ENCODE measurements around the gene PCYOX1L. TPM values are rescaled to one million over a fixed set of nuclear protein-coding genes. Genes with fewer than 3 reads are reported as not detected.

The PCYOX1L gene
- total and polyA plus RNA-seq, 9 of the 15 experiments (the other 6 are each of a cell fraction or from before 2014, with no cell fraction given) = 2.3 to 17.9 (median 6.0) TPM

DNA sequence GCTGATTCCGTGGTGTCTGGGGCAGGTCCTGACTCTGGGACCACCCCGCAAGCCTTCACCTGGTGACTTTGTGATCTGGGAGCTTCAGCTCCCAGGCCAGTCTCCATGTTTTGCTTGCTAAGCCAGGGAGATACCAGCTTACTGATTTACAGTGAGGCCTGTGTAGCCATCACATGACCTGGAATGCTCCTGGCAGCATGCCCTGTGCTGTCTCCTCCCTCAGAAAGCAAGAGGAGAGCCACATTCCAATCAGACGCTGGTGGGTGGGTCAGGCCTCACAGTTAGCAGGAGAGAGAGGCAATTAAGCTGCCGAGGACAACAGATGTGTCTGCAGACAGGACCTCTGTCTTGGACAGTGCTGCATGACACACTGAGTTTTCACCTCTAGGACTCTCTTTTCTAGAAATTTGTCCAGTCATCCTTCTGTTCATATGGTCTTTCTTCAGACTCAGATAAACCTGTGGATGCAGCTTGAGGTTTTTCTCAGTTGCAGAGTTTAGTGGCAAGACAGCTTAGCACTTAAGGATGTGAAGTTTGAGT is 37.0 kb upstream of the PCYOX1L start (continued):
- TF ChIP-seq, protein P1, sequence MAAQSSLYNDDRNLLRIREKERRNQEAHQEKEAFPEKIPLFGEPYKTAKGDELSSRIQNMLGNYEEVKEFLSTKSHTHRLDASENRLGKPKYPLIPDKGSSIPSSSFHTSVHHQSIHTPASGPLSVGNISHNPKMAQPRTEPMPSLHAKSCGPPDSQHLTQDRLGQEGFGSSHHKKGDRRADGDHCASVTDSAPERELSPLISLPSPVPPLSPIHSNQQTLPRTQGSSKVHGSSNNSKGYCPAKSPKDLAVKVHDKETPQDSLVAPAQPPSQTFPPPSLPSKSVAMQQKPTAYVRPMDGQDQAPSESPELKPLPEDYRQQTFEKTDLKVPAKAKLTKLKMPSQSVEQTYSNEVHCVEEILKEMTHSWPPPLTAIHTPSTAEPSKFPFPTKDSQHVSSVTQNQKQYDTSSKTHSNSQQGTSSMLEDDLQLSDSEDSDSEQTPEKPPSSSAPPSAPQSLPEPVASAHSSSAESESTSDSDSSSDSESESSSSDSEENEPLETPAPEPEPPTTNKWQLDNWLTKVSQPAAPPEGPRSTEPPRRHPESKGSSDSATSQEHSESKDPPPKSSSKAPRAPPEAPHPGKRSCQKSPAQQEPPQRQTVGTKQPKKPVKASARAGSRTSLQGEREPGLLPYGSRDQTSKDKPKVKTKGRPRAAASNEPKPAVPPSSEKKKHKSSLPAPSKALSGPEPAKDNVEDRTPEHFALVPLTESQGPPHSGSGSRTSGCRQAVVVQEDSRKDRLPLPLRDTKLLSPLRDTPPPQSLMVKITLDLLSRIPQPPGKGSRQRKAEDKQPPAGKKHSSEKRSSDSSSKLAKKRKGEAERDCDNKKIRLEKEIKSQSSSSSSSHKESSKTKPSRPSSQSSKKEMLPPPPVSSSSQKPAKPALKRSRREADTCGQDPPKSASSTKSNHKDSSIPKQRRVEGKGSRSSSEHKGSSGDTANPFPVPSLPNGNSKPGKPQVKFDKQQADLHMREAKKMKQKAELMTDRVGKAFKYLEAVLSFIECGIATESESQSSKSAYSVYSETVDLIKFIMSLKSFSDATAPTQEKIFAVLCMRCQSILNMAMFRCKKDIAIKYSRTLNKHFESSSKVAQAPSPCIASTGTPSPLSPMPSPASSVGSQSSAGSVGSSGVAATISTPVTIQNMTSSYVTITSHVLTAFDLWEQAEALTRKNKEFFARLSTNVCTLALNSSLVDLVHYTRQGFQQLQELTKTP (IDR thresholded peaks at IDR 0.05; ENCODE audit: low read depth in 1 of 2, partially characterized antibody in 2 of 2) = peak in 1 of 2 experiments; percentile 62
- TF ChIP-seq MAFF (IDR thresholded peaks at IDR 0.05; ENCODE audit: low read length) (peak; percentile 94), ESRRA (IDR thresholded peaks at IDR 0.05; ENCODE audit: borderline replicate concordance, low read depth) (peak; percentile 63; the same call in 1 of the 2 replicates), ZNF24 (IDR thresholded peaks at IDR 0.05) (peak; percentile 24; the same call in 1 of the 2 replicates), TAL1 (IDR thresholded peaks at IDR 0.05) (peak; percentile 73), ZNF766 (CRISPR knock-in tag; conservative IDR thresholded peaks at IDR 0.05) (peak; percentile 79), NR2C2 (CRISPR knock-in tag; IDR thresholded peaks at IDR 0.05) (no peak), NR2C2 (tag; IDR thresholded peaks at IDR 0.05) (peak; percentile 61; the same call in 1 of the 2 replicates), NFYB (IDR thresholded peaks at IDR 0.05; ENCODE audit: extremely low read depth, insufficient read length) (peak; percentile 45), HDGF (IDR thresholded peaks at IDR 0.05) (0 out of 2 replicates have a peak, but pooled peaks have one; percentile 63), MEIS2 (IDR thresholded peaks at IDR 0.05; ENCODE audit: partially characterized antibody) (peak; percentile 76), STAT5B (CRISPR knock-in tag; IDR thresholded peaks at IDR 0.05) (no peak), HMGN3 (IDR thresholded peaks at IDR 0.05; ENCODE audit: borderline replicate concordance, extremely low read depth, insufficient read length, low read depth, low read length) (no peak), TAF1 (IDR thresholded peaks at IDR 0.05; ENCODE audit: control insufficient read depth, extremely low read depth, insufficient read depth, low read length, severe bottlenecking) (peak; percentile 28), MITF (IDR thresholded peaks at IDR 0.05) (peak; percentile 82)
- TF ChIP-seq, protein P2, sequence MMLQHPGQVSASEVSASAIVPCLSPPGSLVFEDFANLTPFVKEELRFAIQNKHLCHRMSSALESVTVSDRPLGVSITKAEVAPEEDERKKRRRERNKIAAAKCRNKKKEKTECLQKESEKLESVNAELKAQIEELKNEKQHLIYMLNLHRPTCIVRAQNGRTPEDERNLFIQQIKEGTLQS (IDR thresholded peaks at IDR 0.05) = peak; percentile 65
- TF ChIP-seq, protein P2 (CRISPR knock-in tag; conservative IDR thresholded peaks at IDR 0.05) = peak; percentile 29; the same call in 1 of the 2 replicates
- TF ChIP-seq, protein P3, sequence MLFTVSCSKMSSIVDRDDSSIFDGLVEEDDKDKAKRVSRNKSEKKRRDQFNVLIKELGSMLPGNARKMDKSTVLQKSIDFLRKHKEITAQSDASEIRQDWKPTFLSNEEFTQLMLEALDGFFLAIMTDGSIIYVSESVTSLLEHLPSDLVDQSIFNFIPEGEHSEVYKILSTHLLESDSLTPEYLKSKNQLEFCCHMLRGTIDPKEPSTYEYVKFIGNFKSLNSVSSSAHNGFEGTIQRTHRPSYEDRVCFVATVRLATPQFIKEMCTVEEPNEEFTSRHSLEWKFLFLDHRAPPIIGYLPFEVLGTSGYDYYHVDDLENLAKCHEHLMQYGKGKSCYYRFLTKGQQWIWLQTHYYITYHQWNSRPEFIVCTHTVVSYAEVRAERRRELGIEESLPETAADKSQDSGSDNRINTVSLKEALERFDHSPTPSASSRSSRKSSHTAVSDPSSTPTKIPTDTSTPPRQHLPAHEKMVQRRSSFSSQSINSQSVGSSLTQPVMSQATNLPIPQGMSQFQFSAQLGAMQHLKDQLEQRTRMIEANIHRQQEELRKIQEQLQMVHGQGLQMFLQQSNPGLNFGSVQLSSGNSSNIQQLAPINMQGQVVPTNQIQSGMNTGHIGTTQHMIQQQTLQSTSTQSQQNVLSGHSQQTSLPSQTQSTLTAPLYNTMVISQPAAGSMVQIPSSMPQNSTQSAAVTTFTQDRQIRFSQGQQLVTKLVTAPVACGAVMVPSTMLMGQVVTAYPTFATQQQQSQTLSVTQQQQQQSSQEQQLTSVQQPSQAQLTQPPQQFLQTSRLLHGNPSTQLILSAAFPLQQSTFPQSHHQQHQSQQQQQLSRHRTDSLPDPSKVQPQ (CRISPR knock-in tag; IDR thresholded peaks at IDR 0.05; ENCODE audit: borderline replicate concordance) = no peak

Measured in K562 (cell line).